OCI-LY3 (cell line): ENCODE results near the gene CCDC9B.

Experiments used
- EZH2phosphoT487 ChIP-seq: fragments of 200-600 bp; shearing (Covaris generic); IDR thresholded peaks from 2 replicates; pipeline ENCODE4 v1.6.1; 2018; ENCODE audit warnings: antibody characterized with exemption, mixed run types, low read depth
- TF ChIP-seq, protein P1 (sequence below): fragments of 200-600, 300-600 bp; sonication (generic); IDR thresholded peaks from 2 replicates; pipeline ENCODE4 v1.5.1; 2014; ENCODE audit warnings: antibody characterized with exemption, low read length, low read depth

DNA sequence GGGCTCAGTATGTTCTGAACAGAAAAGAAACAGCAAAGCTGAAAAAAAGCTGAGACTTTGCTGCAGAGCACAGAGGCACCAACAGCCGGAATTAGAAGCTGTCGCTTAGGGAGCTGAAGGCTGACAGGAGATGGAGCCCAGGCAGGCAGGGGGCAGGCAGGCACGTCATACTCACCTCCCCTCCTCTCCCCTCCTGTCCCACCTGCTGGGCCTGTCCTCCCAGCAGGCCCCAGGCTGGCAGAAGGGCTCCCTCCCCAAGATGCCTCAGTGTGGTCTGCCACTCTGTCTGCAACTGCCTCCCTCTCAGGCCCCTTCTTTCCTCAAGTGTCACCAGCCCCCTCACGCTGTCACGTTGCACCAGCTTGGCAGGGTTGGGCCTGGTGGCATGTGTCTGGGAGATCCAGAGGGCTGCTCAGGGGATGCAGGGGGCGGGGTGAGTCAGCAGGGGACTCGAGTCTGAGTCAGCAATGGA lies 54.6 kb downstream of the CCDC9B start:
- TF ChIP-seq, protein P1, sequence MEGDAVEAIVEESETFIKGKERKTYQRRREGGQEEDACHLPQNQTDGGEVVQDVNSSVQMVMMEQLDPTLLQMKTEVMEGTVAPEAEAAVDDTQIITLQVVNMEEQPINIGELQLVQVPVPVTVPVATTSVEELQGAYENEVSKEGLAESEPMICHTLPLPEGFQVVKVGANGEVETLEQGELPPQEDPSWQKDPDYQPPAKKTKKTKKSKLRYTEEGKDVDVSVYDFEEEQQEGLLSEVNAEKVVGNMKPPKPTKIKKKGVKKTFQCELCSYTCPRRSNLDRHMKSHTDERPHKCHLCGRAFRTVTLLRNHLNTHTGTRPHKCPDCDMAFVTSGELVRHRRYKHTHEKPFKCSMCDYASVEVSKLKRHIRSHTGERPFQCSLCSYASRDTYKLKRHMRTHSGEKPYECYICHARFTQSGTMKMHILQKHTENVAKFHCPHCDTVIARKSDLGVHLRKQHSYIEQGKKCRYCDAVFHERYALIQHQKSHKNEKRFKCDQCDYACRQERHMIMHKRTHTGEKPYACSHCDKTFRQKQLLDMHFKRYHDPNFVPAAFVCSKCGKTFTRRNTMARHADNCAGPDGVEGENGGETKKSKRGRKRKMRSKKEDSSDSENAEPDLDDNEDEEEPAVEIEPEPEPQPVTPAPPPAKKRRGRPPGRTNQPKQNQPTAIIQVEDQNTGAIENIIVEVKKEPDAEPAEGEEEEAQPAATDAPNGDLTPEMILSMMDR = no peak
- no peak for TF ChIP-seq EZH2phosphoT487
